Skeletal muscle satellite cell (primary cell): ENCODE results near the gene GCNT2.

Experiments used
- H3K27me3 ChIP-seq: 2 replicates; pipeline ENCODE4 v1.7.0; 2013; ENCODE audit warnings: low read length; ENCODE audit not compliant: control insufficient read depth, insufficient read depth
- H3K36me3 ChIP-seq: 2 replicates; pipeline ENCODE4 v1.7.0; 2013; ENCODE audit warnings: mild to moderate bottlenecking, control low read depth, low read length; ENCODE audit not compliant: insufficient read depth
- H3K4me1 ChIP-seq: 2 replicates; pipeline ENCODE4 v1.7.0; 2013; ENCODE audit warnings: low read length; ENCODE audit not compliant: control insufficient read depth, insufficient read depth
- H3K4me2 ChIP-seq: 2 replicates; pipeline ENCODE4 v1.7.0; 2013; ENCODE audit warnings: mild to moderate bottlenecking, low read length
- H3K4me3 ChIP-seq: 2 replicates; pipeline ENCODE4 v1.7.0; 2013; ENCODE audit warnings: low read length
- H3K9ac ChIP-seq: 2 replicates; pipeline ENCODE4 v1.7.0; 2013; ENCODE audit warnings: mild to moderate bottlenecking, low read depth, low read length, moderate library complexity
- H3K9me3 ChIP-seq: replicated peaks from 2 replicates; pipeline ENCODE4 v1.7.0; 2013; ENCODE audit warnings: mild to moderate bottlenecking, control low read depth, low read length

Gene GCNT2

GRCh38 chr6:10618409-10618808 is 97.3 kb downstream of the GCNT2 start:
- no peak overlapping the region for H3K4me2 ChIP-seq
- no peak overlapping the region for H3K9ac ChIP-seq
- no peaks in the 10 kb centered on the region for H3K36me3 ChIP-seq
- H3K27me3 ChIP-seq = peaks cover 17% of the 10 kb centered on the region
- no peaks in the 10 kb centered on the region for H3K9me3 ChIP-seq
- no peak overlapping the region for H3K4me3 ChIP-seq
- H3K4me1 ChIP-seq = peaks cover 6% of the 10 kb centered on the region

- H3K27me3 ChIP-seq = peaks cover 10% of the 10 kb centered on the region
- H3K36me3 ChIP-seq = no peaks in the 10 kb centered on the region
- no peak overlapping the region for H3K4me3 ChIP-seq
- H3K9me3 ChIP-seq = no peaks in the 10 kb centered on the region
- no peak overlapping the region for H3K9ac ChIP-seq
- no peaks in the 10 kb centered on the region for H3K4me1 ChIP-seq
- H3K4me2 ChIP-seq = no peak overlapping the region
Measured at GRCh38 chr6:10621213-10621612, 100.1 kb downstream of the GCNT2 start.

- no peaks in the 10 kb centered on the region for H3K9me3 ChIP-seq
- peaks cover 10% of the 10 kb centered on the region for H3K27me3 ChIP-seq
- no peak overlapping the region for H3K9ac ChIP-seq
- no peaks in the 10 kb centered on the region for H3K4me1 ChIP-seq
- H3K36me3 ChIP-seq = no peaks in the 10 kb centered on the region
- no peak overlapping the region for H3K4me3 ChIP-seq
- no peak overlapping the region for H3K4me2 ChIP-seq
Measured at GRCh38 chr6:10621847-10622246, 100.7 kb downstream of the GCNT2 start.

DNA sequence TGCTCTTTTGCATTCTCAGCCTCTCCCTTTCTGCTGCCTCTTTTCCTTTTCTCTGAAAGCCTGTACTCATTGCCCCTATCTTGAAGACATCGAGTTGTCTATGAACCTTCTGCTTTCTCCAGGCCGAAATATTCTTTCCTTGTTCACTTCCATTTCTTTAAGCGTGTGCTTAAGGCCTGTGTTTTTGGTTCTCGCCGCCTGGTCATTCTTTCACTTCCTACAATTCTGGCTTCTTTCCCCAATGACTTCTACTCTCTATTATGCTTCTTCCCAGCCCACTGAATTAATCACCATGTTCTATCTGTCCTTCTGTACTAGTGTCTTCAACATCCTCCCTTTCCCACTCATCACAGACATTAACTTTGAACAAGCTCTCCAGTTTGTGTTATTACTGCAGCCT is 103.7 kb downstream of the GCNT2 start:
- H3K36me3 ChIP-seq = no peaks in the 10 kb centered on the region
- no peaks in the 10 kb centered on the region for H3K4me1 ChIP-seq
- no peak overlapping the region for H3K4me3 ChIP-seq
- no peaks in the 10 kb centered on the region for H3K9me3 ChIP-seq
- no peak overlapping the region for H3K4me2 ChIP-seq
- H3K9ac ChIP-seq = no peak overlapping the region
- H3K27me3 ChIP-seq = no peaks in the 10 kb centered on the region

GRCh38 chr6:10626154-10626741 is 105.1 kb downstream of the GCNT2 start:
- no peaks in the 10 kb centered on the region for H3K36me3 ChIP-seq
- no peak overlapping the region for H3K4me3 ChIP-seq
- no peak overlapping the region for H3K4me2 ChIP-seq
- H3K4me1 ChIP-seq = no peaks in the 10 kb centered on the region
- no peaks in the 10 kb centered on the region for H3K27me3 ChIP-seq
- no peaks in the 10 kb centered on the region for H3K9me3 ChIP-seq
- H3K9ac ChIP-seq = no peak overlapping the region

DNA sequence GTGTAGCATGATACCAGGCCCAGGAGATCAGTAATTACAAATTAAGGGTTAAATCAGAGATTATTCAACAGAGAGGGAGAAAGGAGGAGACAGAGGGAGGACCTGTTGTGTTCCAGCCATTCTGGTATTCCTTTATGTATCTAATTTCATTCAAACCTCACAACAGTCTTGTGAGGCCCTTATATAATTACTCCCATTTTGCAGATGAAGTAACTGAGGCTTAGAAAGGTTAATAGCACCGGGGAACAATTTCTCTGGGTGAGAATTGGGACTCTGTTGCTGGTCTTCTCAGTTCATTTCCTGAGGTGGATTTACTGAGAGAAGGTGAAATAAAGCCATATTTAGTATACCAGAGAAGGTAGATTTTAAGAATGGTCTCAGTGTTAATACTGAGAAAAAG is 106.6 kb downstream of the GCNT2 start:
- no peak overlapping the region for H3K9ac ChIP-seq
- no peak overlapping the region for H3K4me2 ChIP-seq
- no peaks in the 10 kb centered on the region for H3K9me3 ChIP-seq
- no peak overlapping the region for H3K4me3 ChIP-seq
- no peaks in the 10 kb centered on the region for H3K27me3 ChIP-seq
- H3K4me1 ChIP-seq = no peaks in the 10 kb centered on the region
- H3K36me3 ChIP-seq = no peaks in the 10 kb centered on the region

DNA sequence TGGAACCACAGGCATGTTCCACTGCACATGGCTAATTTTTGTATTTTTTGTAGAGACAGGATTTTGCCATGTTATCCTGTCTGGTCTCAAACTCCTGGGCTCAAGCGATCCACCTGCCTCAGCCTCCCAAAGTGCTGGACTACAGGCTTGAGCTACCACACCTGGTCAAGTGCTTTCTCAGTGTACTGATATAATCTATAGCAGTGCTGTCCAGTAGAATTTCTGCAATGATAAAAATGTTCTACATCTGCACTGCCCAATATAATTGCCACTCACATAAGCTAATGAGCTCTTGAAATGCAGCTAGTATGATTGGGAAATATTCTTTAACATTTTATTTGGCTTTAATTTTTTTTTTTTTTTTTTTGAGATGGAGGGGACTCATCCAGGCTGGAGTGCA is 109.0 kb downstream of the GCNT2 start:
- Histone ChIP-seq H3K36me3 (no peaks in the 10 kb centered on the region), H3K4me2 (no peak overlapping the region), H3K4me3 (no peak overlapping the region), H3K9me3 (no peaks in the 10 kb centered on the region), H3K9ac (no peak overlapping the region), H3K4me1 (peaks cover 4% of the 10 kb centered on the region), H3K27me3 (no peaks in the 10 kb centered on the region)

GRCh38 chr6:10633216-10633615 is 112.1 kb downstream of the GCNT2 start:
- H3K4me3 ChIP-seq = no peak overlapping the region
- H3K4me2 ChIP-seq = no peak overlapping the region
- no peaks in the 10 kb centered on the region for H3K36me3 ChIP-seq
- no peaks in the 10 kb centered on the region for H3K27me3 ChIP-seq
- H3K4me1 ChIP-seq = peaks cover 4% of the 10 kb centered on the region
- no peaks in the 10 kb centered on the region for H3K9me3 ChIP-seq
- no peak overlapping the region for H3K9ac ChIP-seq

- no peak overlapping the region for H3K9ac ChIP-seq
- H3K36me3 ChIP-seq = no peaks in the 10 kb centered on the region
- H3K4me2 ChIP-seq = no peak overlapping the region
- no peak overlapping the region for H3K4me3 ChIP-seq
- no peaks in the 10 kb centered on the region for H3K27me3 ChIP-seq
- H3K9me3 ChIP-seq = no peaks in the 10 kb centered on the region
- no peaks in the 10 kb centered on the region for H3K4me1 ChIP-seq
Measured at GRCh38 chr6:10640412-10640811, 119.3 kb downstream of the GCNT2 start.

- Histone ChIP-seq H3K9ac (no peak overlapping the region), H3K4me1 (no peaks in the 10 kb centered on the region), H3K9me3 (no peaks in the 10 kb centered on the region), H3K4me2 (no peak overlapping the region), H3K27me3 (no peaks in the 10 kb centered on the region), H3K4me3 (no peak overlapping the region), H3K36me3 (no peaks in the 10 kb centered on the region)
Measured at GRCh38 chr6:10641528-10641927, 120.4 kb downstream of the GCNT2 start.

GRCh38 chr6:10643201-10643651 is 122.1 kb downstream of the GCNT2 start:
- no peaks in the 10 kb centered on the region for H3K4me1 ChIP-seq
- no peak overlapping the region for H3K4me3 ChIP-seq
- H3K9ac ChIP-seq = no peak overlapping the region
- no peaks in the 10 kb centered on the region for H3K27me3 ChIP-seq
- H3K36me3 ChIP-seq = no peaks in the 10 kb centered on the region
- H3K9me3 ChIP-seq = no peaks in the 10 kb centered on the region
- H3K4me2 ChIP-seq = no peak overlapping the region

DNA sequence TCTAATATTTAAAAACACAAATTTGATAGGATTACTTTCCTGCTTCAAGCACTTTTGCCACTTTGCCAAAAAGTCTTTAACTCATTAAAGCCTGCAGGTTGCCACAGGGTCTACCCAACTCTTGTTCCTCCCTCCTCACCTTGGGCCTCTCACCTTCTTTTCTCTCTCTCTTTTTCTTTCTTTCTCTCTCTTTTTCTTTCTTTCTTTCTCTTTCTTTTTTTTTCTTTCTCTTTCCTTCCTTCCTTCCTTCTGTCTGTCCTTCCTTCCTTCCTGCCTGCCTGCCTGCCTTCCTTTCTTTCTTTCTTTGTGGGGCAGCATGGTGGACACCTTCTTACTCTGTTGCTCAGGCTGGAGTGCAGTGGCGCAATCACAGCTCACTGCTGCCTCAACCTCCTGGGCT is 123.1 kb downstream of the GCNT2 start:
- Histone ChIP-seq H3K27me3 (no peaks in the 10 kb centered on the region), H3K9me3 (no peaks in the 10 kb centered on the region), H3K4me1 (no peaks in the 10 kb centered on the region), H3K4me2 (no peak overlapping the region), H3K9ac (no peak overlapping the region), H3K36me3 (no peaks in the 10 kb centered on the region), H3K4me3 (no peak overlapping the region)
